ENCODE results near the gene WEE1. TPM values are rescaled to one million over a fixed set of nuclear protein-coding genes. Genes with fewer than 3 reads are reported as not detected.
A peak's percentile ranks its signal among the peaks of the same experiment; 100 is the strongest.

Gene WEE1
- polyA plus RNA-seq, 4 donors: 77.9 to 96.1 (median 84.4) TPM

DNA sequence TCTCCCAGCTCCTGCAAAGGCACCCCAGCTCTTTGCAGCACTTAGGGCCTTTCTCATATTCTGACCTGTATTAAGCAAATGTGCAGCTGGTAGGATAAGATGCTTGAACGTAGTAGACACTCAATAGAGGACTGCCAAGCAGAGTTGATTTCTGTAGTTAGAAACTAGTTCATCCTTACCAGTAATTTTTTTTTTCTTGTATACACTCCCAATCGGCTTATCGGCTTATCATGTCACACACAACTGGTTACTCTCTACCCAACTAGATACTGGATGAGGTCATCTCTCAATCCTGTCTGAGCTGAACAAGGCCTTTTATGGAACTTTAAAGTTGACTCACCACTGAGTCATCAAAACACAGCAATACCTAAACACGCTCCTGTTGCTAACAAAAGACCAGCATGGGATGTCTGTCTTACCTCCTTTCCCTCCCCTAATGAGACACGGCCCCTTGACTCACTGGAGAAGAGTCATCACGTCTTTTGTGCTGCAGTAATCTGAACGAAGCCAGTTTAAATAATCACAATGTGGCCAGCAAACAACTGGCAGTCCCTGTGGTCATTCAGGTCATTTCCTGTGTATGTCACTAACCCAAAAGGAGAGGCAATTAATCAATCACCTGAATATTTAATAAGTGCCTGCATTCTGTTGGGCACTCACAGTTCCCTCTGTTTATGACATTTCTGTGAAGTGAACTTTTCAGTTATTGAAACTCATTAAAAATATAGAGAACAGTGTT is 7.5 kb upstream of the WEE1 start:
- DNase-seq (ENCODE audit: low read depth in 4 of 4, low spot score in 3 of 4): no peak

DNA sequence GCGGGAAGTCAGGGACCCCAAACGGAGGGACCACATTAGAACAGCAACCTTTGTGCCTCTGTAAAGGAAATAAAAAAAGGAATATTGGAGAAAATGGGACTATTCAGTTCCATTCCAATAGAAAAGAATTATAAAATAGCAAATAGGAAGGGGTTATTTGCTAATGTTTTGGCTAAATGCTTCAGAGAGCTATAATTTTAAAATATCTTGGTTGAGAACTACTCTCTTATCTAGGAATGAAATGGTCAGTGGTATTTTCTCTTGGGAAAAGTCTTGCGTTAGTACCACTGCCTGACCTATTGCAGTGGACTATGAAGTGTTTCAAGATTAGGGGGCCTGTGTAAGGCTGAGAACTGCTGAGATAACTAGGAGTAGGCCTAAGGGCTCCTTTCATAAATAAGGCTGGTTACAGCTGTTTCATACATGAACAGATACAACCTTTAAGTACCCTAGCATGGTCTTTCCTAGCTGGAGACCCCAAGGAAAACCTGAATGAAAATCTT is 6.9 kb upstream of the WEE1 start:
- DNase-seq (ENCODE audit: low read depth in 4 of 4, low spot score in 3 of 4): no peak

DNA sequence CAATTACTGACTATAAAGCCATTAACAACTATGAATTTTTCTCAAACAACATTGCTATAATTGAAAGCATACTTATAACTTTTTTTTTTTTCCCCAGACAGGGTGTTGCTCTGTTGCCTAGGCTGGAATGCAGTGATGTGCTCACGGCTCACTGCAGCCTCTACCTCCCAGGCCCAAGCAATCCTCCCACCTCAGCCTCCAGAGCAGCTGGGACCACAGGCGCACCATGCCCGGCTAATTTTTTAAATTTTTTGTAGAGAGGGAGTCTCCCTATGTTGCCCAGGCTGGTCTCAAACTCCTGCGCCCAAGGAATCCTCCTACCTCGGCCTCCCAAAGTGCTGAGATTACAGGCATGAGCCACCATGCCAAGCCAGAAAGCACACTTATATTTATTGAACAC is 6.1 kb upstream of the WEE1 start:
- DNase-seq (ENCODE audit: low read depth in 4 of 4, low spot score in 3 of 4): no peak

DNA sequence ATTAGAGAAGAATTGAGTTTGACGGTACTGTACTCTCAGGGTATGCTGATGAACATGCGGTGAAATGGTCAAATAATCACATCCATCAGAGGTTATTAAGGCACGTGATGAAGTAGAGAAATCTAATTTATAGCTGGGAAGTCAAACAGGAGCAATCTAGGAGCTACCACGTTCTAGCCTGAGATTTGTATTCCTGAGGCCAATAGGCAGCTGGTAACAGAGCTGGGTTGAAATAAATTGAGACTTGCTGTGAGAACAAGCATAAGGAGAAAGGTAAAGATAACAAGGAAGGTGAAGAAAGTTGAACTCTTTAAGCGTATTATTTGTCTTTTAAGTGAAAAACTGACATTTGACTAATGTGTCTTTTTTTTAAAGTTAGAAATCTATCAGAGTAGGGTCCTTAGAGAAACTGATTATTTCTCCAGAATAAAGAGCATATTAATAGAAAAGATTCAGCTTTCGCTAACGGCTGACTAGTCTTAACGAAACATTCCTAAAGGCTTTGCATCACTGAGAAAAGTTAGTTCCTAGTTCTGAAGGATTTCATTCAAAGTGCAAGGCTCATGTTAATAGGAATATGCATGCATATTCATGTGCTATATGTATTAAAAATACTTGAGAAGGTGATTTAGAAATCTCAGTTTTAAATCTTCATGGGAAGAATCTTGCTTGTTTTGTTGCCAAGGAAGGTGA is 5.2 kb upstream of the WEE1 start:
- DNase-seq (ENCODE audit: low read depth in 4 of 4, low spot score in 3 of 4): no peak

DNA sequence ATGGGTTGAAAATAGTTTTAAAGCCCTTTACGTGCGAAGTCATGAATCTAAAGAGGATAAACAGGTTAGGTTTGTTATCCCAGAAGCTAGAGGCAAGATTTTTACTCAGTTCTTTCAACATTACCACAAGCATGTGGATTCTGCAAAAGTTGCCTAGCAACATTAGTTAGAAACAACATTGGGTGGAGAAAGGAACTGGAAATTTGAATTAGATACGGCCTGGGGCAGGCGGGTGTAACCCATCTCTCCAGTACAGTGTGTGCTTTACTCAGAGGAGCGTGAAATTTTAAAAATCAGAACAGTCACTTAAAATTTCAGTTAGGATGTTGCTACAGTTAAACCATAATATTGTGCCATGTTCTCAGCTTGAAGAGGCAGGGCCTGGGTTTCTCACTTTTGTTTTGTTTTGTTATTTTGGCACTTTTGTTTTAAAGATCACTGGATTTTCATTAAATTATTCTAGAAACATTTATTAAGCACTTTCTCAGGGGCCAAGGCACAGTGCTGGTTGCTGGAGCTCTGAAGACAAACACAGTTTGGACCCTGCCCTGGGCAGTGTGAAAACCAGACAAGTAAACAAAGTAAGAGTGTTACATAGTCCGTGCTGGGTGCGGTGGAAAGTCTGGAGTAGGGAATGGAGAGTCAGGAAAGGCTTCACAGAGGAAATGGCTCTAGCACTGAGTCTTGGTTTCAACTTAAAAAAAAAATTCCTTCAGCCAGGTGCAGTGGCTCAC is 4.4 kb upstream of the WEE1 start:
- DNase-seq (ENCODE audit: low read depth in 4 of 4, low spot score in 3 of 4): no peak

DNA sequence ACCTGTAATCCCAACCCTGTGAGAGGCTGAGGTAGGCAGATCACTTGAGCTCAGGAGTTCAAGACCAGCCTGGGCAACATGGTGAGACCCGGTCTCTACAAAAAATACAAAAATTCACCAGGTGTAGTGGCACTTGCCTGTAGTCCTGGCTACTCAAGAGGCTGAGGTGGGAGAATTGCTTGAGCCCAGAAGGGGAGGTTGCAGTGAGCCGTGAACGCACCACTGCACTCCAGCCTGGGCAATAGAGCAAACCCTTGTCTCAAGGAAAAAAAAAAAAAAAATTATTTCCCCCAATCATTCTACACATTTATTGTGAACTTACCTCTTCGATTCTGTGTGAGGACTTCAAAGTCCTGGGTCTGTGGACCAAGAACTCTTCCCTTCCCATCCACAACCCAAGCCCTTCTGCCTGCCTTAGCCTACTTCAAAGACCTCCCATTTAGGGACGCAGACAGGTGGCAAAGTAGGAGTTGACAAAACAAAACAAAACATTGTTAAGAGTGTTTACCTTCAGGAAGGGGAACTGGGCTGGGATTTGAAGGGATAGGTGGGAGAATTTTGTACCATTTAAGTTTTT is 3.8 kb upstream of the WEE1 start:
- DNase-seq (ENCODE audit: low read depth in 4 of 4, low spot score in 3 of 4): no peak

DNA sequence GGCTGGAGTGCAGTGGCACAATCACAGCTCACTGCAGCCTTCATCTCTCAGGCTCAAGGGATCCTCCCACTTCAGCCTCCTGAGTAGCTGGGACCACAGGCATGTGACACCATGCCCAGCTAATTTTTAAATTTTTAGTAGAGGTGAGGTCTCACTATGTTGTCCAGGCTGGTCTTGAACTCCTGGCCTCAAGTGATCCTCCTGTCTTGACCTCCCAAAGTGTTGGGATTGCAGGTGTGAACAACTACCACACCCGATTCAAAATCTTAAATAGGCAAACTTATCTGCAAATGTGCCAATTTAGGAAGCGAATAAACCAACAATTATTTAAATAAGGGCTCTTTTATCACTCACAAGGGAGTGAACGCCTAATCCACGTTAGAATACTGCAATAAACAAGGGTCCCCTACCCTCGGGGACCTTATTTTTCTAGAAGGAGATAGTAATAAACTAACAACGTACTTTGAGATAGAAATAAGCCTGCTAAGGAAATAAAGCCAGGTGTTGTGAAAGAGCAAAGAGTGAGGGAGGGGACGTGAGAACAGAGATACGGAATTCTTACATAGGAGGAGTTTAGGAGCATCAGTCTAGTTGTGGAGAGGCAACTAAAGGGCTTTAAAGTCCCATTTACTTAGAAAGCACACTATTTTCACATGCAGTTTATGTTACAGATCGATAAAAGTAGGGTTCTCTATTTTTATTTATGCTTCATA is 3.0 kb upstream of the WEE1 start:
- no peak for DNase-seq (ENCODE audit: low read depth in 4 of 4, low spot score in 3 of 4)

DNA sequence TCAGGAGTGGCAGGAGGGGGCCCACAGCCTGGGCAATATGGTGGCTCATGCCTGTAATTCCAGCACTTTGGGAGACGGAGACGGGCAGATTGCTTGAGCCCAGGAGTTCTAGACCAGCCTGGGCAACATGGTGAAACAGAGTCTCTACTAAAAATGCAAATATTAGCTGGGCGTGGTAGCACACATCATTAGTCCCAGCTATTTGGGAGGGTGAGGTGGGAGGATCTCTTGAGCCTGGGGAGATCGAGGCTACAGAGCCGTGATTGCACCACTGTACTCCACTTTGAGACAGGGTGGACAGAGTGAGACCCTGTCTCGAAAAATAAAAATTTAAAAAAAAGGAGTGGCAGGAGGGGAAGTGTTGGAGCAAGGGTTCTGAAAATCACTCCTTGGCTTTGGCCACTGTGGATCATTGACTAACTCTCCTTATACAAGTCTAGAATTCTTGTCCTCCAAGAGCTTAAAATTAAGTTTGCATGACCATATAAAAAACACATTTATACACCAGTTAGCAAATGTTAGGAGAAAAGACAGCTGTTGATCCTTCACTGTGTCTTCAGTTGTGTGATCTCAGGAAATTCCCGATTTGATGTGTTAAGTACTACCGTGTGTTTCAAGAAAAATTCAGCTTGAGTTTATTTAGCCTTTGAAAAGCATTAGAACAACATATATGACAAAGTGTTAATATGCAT is 2.3 kb upstream of the WEE1 start:
- no peak for DNase-seq (ENCODE audit: low read depth in 4 of 4, low spot score in 3 of 4)

DNA sequence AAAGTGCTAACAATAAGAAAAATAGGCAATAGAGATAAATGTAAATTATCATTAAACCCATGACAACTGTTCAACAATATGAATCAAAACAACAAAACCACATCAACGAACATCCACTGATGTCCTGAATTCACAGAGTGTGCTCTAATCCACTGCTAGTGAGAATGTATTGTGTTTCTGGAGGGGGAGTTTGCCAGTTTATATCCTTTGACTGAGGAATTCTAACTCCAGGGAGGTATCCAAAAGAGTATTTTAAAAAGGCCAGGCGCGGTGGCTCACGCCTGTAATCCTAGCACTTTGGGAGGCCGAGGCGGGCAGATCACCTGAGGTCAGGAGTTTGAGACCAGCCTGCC is 1.7 kb upstream of the WEE1 start:
- DNase-seq (ENCODE audit: low read depth in 4 of 4, low spot score in 3 of 4): no peak

DNA sequence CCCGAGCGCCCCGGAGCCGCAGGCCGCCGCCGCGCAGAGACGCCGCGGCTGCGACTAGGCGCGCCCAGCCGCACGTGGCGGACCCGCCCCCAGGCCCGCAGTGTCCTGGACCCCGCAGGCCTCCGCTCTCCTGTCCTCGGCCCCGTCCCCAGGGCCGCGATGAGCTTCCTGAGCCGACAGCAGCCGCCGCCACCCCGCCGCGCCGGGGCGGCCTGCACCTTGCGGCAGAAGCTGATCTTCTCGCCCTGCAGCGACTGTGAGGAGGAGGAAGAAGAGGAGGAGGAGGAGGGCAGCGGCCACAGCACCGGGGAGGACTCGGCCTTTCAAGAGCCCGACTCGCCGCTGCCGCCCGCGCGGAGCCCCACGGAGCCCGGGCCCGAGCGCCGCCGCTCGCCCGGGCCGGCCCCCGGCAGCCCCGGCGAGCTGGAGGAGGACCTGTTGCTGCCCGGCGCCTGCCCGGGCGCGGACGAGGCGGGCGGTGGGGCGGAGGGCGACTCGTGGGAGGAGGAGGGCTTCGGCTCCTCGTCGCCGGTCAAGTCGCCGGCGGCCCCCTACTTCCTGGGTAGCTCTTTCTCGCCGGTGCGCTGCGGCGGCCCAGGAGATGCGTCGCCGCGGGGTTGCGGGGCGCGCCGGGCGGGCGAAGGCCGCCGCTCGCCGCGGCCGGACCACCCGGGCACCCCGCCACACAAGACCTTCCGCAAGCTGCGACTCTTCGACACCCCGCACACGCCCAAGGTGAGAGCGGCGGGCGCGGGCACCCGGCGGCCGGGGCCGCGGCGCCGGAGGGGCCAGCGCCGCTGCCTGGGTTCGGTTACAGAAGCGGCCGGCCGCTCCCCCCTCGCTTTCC is 528 bp downstream of the WEE1 start:
- no peak for DNase-seq (ENCODE audit: low read depth in 4 of 4, low spot score in 3 of 4)

DNA sequence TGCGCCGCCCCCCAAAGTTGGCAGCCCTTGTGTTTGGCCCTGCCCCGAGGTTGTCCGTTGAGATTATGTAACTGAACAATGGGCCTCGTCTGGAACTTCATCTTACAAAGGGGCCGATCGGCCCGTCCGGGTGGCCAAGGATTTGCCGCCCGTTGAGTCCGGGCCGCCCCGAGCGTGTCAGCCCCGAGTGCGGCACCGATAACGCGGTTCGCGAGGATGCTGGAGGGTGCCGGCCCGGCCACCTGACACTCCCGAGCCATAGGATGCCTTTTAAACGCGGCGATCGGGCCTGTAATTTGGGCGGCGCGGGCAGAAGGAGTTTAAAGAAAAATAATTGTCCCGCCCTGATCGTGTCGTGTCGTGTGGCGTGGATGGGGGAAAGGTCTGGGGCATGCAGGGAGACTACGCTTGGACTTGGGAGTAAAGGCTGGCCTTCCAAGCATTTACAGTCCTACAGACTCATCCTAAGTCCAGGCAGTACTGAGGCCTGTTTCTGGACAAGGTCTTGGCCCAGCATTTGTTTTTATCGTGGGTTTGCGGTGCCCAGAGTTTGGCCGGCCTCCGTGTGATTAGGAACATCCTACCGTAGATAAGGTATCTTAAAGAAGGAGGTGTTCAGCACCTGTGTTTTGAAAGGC is 1.3 kb downstream of the WEE1 start:
- no peak for DNase-seq (ENCODE audit: low read depth in 4 of 4, low spot score in 3 of 4)

DNA sequence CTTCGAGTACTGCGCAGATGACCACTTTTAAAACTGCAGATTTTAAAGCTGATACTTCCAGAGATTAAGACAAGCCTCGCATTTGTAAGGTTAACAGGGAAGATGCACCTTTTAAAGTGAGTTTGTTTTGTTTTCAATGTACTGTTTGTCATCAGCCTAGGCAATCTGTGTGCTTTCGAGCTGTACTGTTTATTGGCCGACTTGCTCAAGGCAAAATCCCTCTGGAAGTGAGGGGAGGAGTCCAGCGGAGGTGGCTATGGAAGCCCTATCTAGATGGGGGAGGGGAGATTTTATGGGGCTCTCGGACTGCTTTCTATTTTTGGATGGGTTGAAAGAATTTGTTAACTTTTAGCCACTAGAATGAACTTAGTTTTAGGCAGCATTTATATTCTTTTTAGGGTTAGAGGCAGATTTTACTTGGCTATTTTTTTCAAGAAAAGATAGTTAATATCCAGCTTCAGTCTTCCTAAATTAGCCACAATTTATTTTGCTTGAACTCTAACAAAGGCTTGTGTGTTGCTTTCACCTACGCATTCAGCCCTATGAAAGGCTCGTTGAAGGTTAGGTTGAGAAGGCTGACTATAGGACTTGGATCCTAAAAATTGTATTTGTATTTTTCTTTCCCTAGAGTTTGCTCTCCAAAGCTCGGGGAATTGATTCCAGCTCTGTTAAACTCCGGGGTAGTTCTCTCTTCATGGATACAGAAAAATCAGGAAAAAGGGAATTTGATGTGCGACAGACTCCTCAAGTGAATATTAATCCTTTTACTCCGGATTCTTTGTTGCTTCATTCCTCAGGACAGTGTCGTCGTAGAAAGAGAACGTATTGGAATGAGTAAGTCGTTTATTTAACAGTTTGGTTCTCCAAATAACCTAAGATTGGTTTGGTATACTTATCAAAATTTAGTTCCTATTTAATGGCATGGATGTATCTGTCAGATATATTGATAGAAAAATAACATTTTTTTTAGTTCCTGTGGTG is 2.1 kb downstream of the WEE1 start:
- peak in 3 of 4 donors; percentile 73 to 87 (median 78) for DNase-seq (ENCODE audit: low read depth in 4 of 4, low spot score in 3 of 4)

DNA sequence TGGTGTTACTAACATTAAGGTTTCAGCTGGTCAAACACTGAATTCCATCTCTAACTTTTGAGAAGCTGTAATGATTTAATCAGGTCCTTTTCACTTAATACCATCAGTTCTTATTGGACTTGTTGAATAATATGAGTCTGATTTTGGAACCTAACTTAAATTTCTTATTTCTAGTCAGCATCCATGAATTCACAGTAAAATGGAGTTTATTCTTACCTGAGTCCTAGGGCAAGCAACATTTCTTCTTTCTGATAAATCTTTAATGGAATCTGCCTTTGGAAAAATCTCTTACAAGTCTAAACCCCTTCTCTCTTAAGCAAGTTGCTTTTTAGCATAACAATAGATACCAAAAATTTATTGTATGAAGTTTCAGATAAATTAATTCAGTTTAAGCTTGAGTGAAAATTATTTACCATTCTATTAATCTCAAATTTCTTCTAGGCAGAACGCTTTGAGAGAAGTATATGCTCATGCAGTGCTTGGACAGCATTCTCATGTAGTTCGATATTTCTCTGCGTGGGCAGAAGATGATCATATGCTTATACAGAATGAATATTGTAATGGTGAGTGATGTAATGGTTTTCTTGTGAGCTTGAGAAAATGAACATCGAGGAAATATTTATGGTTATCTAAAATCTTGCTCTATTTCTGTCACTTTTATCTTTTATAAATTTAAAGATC is 3.4 kb downstream of the WEE1 start:
- DNase-seq (ENCODE audit: low read depth in 4 of 4, low spot score in 3 of 4): no peak

DNA sequence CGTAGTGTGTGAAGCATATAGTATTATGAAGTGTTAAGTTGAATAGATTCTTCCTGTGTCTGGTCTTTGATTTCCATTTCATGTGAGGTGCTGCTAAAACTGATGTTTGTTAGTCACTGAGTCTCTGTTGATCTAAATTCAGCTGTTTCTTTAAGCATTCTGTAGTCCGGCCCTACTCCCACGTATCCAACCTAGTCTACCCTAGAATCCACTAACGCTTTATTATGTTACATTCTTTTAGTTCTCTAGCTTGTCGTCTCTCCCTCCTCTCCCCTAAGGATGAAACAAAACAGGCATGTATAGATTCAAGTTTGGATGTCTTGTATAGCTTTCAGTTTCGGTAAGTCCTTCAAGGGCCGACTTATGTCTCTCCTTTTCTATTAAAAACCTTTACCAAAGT is 4.1 kb downstream of the WEE1 start:
- no peak for DNase-seq (ENCODE audit: low read depth in 4 of 4, low spot score in 3 of 4)

DNA sequence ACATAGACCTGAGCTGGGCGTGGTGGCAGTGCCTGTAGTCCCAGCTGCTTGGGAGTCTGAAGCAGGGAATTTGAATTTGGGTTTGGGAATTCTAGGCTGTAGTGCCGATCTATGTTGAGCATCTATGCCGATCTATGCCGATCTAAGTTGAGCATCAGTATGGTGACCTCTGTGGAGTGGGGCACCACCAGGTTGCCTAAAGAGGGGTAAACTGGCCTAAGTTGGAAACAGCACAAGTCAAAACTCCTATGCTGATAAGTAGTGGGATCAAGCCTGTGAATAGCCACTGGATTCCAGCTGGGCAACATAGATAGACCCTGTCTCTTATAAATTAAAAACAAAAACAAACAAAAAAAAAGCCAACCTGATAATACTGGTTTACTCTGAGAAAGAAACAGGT is 7.4 kb downstream of the WEE1 start:
- no peak for DNase-seq (ENCODE audit: low read depth in 4 of 4, low spot score in 3 of 4)

DNA sequence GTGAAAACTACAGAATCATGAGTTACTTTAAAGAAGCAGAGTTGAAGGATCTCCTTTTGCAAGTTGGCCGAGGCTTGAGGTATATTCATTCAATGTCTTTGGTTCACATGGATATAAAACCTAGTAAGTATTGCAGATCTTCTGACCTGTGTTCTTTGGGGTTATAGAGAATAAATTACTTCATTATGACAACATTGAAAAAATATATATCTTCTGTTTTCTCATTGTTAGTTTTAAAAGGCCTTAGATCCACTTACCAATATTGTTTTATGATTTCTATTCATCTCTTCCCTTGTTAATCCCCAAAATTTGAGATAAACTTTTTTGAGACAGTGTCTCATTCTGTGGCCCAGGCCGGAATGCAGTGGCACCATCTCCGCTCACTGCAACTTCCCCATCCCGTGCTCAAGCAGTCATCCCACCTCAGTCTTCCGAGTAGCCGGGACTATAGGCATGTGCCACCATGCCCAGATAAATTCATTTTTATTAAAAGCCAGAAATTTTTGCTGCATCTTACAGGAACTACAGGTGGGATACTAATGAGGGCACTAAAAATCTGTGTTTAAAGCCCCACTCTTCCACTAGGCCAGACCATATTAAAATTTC is 8.2 kb downstream of the WEE1 start:
- no peak for DNase-seq (ENCODE audit: low read depth in 4 of 4, low spot score in 3 of 4)

DNA sequence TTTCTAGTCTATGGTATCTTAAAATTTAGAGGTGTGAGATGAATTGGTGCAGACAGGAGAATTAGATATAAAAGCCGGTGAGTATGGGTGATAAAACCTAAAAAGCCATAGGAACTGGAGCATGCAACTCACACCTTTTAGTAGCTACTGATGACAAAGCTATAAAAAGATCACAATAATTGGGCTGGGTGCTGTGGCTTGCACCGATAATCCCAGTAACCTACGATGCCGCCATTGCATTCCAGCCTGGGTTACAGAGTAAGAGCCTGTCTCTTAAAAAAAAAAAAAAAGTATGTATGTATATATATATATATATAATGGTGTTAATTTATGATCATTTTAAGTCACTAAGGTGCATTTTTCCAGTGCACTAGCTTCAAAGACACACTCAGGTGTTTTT is 17.2 kb downstream of the WEE1 start:
- DNase-seq (ENCODE audit: low read depth in 4 of 4, low spot score in 3 of 4): no peak
